Activated CD4-positive, alpha-beta T cell treated with anti-CD3 and anti-CD28 coated beads, Interleukin-2, amount 50 U/mL, for 48 hours (primary cell): ENCODE results near the gene ADGRG1.

Experiments
- DNase-seq, 2 experiments: peaks; one replicate each; pipeline ENCODE4 v3.0.0-alpha.2; 2020

ADGRG1 gene

DNA sequence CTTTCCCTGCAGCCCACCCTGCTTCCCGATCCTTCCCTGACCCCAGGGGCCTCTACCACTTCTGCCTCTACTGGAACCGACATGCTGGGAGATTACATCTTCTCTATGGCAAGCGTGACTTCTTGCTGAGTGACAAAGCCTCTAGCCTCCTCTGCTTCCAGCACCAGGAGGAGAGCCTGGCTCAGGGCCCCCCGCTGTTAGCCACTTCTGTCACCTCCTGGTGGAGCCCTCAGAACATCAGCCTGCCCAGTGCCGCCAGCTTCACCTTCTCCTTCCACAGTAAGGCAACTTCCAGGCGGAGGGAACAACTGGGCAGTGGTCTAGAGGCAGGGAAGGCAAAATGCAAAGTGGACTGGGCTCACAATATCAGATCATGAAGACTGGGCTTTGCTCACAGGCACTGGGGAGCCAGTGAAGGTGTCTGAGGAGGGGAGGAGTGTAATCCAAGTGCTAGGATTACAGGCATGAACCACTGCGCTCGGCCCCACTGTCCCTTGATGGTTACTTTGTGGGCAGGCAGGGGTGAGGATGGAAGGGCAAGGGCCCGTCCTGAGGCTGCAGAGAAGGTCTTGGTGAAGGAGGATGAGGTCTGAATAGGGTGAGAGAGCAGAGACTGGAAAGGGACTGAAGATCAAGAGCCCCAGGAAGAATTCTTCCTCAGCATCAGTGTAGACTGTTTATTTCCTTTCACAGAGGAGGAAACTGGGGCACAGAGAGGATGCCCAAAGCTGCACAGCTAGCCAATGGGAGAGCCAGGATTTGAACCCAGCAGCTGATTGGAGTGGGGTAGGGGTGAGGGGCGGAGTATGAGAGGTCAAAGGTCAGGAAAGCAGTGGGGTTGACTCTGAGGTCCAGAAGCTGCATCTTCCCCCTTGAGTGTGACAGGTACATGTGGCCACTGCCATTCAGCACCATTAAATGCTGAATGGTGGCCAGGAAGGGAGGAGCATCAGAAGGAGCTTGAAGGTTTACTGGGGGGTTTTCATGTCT, 23.2 kb downstream of the ADGRG1 start:
- no peak for DNase-seq

GRCh38 chr16:57652695-57653471, 24.5 kb downstream of the ADGRG1 start:
- no peak for DNase-seq

- DNase-seq, result no peak
Observed at GRCh38 chr16:57653936-57654335, 25.5 kb downstream of the ADGRG1 start.

GRCh38 chr16:57656342-57656955, 28.0 kb downstream of the ADGRG1 start:
- DNase-seq, result no peak

- no peak for DNase-seq
Observed at GRCh38 chr16:57657228-57657627, 28.8 kb downstream of the ADGRG1 start.

- DNase-seq, result no peak
Observed at GRCh38 chr16:57658130-57658877, 29.9 kb downstream of the ADGRG1 start.

GRCh38 chr16:57658878-57659674, 30.6 kb downstream of the ADGRG1 start:
- no peak for DNase-seq

GRCh38 chr16:57660715-57661463, 32.5 kb downstream of the ADGRG1 start:
- DNase-seq, result no peak

GRCh38 chr16:57661510-57661909, 33.1 kb downstream of the ADGRG1 start:
- no peak for DNase-seq

DNA sequence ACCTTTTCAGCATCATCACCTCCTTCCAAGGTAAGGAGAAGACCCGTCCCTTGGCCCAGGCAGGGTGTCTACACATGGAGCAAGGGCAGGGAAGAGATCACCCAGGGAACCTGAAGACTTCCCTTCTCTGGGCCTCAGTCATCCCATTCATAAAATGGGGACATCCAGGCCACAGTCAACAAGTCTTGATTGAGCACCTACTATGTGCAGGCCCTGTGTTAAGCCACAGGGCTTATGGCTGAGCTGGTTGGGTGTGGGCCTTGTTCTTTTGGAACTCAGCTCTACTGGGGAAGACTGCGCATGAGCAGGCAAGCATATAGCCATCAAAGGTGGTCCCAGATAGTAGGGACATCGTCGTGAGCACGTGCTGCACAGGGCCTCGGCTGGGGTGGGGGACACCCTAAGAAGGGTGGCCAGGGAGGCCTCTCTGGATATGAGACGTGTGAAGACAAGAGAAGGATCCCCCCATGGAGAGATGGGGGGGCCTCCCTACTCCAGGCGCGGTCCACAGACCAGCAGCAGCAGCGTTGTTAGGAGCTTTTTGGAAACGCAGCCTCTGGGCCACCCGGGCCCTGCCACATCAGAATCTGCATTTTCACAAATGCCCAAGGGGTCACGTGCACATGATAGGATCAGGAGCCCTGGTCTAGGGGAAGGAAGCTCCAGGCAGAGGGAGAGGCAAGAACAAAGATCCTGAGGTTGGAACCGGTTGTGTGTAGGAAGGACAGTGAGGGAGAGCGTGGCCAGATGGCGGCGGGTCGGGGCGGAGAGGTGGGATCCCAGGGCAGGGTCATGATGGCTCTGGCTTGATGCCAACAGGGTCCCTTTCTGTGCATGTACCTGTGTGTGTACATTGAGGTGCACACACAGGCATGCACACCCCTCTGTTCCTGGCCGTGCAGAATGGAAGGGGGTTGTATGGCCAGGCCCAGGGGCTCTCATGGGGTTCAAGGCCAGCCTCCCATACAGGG, 33.8 kb downstream of the ADGRG1 start:
- DNase-seq, result no peak

GRCh38 chr16:57663436-57663835, 35.0 kb downstream of the ADGRG1 start:
- no peak for DNase-seq

- no peak for DNase-seq
Observed at GRCh38 chr16:57663917-57664661, 35.7 kb downstream of the ADGRG1 start.

GRCh38 chr16:57664662-57665025, 36.2 kb downstream of the ADGRG1 start:
- DNase-seq, result no peak

DNA sequence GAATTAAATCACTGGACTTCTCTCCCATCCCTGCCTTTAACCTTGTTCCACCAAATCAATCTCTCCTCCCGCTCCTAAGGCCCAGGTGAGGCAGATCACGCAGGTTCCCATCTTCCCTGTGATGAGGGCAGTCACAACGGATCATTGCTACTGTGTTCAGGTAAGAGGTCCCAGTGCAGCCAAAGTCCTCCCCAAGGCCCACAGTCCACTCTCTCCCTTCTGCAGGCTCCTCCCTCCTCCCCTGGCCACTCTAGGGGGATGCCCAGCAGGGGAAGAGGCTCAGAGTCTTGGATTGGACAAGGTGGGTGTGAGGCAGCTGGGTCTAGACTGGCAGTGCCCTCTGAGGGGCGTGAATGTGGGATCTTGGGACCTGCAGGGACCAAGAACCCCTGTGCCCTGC, 37.1 kb downstream of the ADGRG1 start:
- no peak for DNase-seq

DNA sequence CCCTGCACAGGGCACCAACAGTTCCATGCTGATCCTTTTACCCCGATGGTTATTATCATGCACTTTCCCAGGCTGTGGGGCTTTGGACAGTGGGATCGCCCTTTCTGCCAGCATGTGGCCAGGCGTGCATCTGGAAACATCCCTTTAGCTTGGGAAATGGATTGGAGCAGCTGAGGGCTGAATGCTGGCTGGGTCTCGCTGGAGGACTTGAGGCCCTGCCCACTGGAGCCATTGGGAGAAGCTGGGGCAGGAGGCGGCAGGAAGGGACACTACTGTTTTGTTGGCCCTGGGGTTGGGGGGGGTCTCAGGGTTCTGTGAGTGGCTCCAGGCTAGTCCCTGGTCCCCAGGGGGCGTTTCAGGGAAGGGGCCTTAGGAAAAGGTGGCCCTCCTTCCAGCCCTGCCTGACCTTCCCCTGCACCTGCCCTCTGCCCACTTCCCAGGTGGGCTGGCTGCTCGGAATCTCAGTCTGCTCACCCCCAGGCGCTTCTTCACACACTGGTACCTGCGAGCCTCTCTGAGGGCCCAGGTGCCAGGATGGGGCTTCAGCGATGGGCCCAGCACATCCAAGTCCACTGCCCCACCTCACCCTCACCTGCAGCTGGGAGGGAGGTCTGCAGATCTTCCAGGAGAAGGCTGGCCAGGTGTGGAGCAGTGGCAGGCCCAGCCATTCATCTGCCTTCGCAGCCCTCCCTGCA, 38.1 kb downstream of the ADGRG1 start:
- DNase-seq, result no peak

GRCh38 chr16:57667048-57667525, 38.7 kb downstream of the ADGRG1 start:
- no peak for DNase-seq

- DNase-seq, result no peak
Observed at GRCh38 chr16:57667526-57668262, 39.3 kb downstream of the ADGRG1 start.

- no peak for DNase-seq
Observed at GRCh38 chr16:57668263-57668571, 39.8 kb downstream of the ADGRG1 start, which contains the start of gene ADGRG3. ADGRG3 (plus strand) TSS chr16:57668306; CDS start chr16:57668348, 42 bp downstream.
